IPS-20b (cell line): ENCODE measurements around the gene JPT1.
A peak's percentile ranks its signal among the peaks of the same experiment; 100 is the strongest.

Experiments used
- H3K27ac ChIP-seq: one replicate; pipeline ENCODE4 v1.5.1; 2013; ENCODE audit warnings: low read length
- H3K27me3 ChIP-seq: 2 replicates; pipeline ENCODE4 v1.6.1; 2013; ENCODE audit warnings: mild to moderate bottlenecking, low read length, inconsistent platforms; ENCODE audit not compliant: insufficient read depth
- H3K36me3 ChIP-seq: 2 replicates; pipeline ENCODE4 v1.6.1; 2013; ENCODE audit warnings: low read depth, mild to moderate bottlenecking, inconsistent platforms, low read length, moderate library complexity; ENCODE audit not compliant: insufficient read depth
- H3K4me1 ChIP-seq: 2 replicates; pipeline ENCODE4 v1.6.1; 2013; ENCODE audit warnings: mild to moderate bottlenecking, control low read depth, inconsistent platforms, low read length, moderate library complexity; ENCODE audit not compliant: insufficient read depth
- H3K4me3 ChIP-seq: 2 replicates; pipeline ENCODE4 v1.5.1; 2013; ENCODE audit warnings: mild to moderate bottlenecking, low read length, inconsistent platforms
- H3K9ac ChIP-seq: 2 replicates; pipeline ENCODE4 v1.6.1; 2013; ENCODE audit warnings: low read depth, mild to moderate bottlenecking, inconsistent platforms, low read length, moderate library complexity
- H3K9me3 ChIP-seq: 2 replicates; pipeline ENCODE4 v1.6.1; 2013; ENCODE audit warnings: mild to moderate bottlenecking, low read depth, low read length, inconsistent platforms; ENCODE audit not compliant: insufficient read depth

The JPT1 gene

GRCh38 chr17:75094871-75095399 is 59.4 kb downstream of the JPT1 start:
- Histone ChIP-seq H3K36me3 (no peaks in the 10 kb centered on the region), H3K27me3 (no peaks in the 10 kb centered on the region), H3K9me3 (no peaks in the 10 kb centered on the region), H3K4me1 (peaks cover 13% of the 10 kb centered on the region), H3K9ac (no peak overlapping the region), H3K4me3 (no peak overlapping the region), H3K27ac (no peak overlapping the region)

DNA sequence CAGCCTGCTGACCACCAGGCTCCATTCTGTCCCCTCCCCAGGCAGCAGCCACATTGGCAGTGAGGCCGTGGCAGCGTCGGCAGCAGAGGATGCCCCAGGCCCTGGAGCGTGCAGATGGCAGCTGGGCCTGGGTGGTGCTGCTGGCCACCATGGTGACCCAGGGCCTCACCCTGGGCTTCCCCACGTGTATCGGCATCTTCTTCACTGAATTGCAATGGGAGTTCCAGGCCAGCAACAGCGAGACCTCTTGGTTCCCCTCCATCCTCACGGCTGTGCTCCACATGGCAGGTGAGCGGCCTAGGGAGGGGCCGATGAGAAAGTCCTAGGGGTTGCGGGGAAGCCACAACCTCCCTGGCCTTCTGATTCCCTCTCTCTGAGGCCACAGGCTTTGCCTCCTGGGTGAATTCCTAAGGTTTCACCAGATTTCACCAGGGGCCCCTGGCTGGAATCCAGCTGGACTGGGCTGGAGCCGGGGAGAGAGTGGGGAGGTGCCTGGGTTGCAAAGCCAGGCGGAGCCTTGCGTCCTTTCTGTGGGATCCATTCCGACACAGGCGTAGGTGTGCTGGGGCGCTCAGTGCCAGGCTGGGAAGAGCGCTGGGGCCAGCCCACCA is 60.7 kb downstream of the JPT1 start:
- H3K4me1 ChIP-seq = peaks cover 19% of the 10 kb centered on the region
- no peaks in the 10 kb centered on the region for H3K9me3 ChIP-seq
- H3K27me3 ChIP-seq = no peaks in the 10 kb centered on the region
- H3K36me3 ChIP-seq = no peaks in the 10 kb centered on the region
- H3K27ac ChIP-seq = no peak overlapping the region
- no peak overlapping the region for H3K4me3 ChIP-seq
- no peak overlapping the region for H3K9ac ChIP-seq

- Histone ChIP-seq H3K9me3 (no peaks in the 10 kb centered on the region), H3K27ac (no peak overlapping the region), H3K4me1 (peaks cover 21% of the 10 kb centered on the region), H3K27me3 (no peaks in the 10 kb centered on the region), H3K4me3 (no peak overlapping the region), H3K36me3 (no peaks in the 10 kb centered on the region), H3K9ac (no peak overlapping the region)
Observed at GRCh38 chr17:75091855-75092327, 62.4 kb downstream of the JPT1 start.

- Histone ChIP-seq H3K27ac (no peak overlapping the region), H3K9ac (peak overlapping the region; percentile 56), H3K36me3 (no peaks in the 10 kb centered on the region), H3K9me3 (no peaks in the 10 kb centered on the region), H3K4me1 (peaks cover 23% of the 10 kb centered on the region), H3K27me3 (no peaks in the 10 kb centered on the region), H3K4me3 (no peak overlapping the region)
Observed at GRCh38 chr17:75090871-75091854, 63.1 kb downstream of the JPT1 start.

GRCh38 chr17:75088465-75089417 is 65.6 kb downstream of the JPT1 start:
- Histone ChIP-seq H3K4me1 (peaks cover 23% of the 10 kb centered on the region), H3K9ac (peak overlapping the region; percentile 86; the same call in 1 of the 2 replicates), H3K27me3 (no peaks in the 10 kb centered on the region), H3K27ac (peak overlapping the region; percentile 44), H3K9me3 (no peaks in the 10 kb centered on the region), H3K36me3 (no peaks in the 10 kb centered on the region), H3K4me3 (peak overlapping the region; percentile 77)

- no peaks in the 10 kb centered on the region for H3K36me3 ChIP-seq
- peak within 1 kb of the TSS; percentile 82 for H3K27ac ChIP-seq
- H3K27me3 ChIP-seq = no peaks in the 10 kb centered on the region
- peaks cover 23% of the 10 kb centered on the region for H3K4me1 ChIP-seq
- H3K9me3 ChIP-seq = no peaks in the 10 kb centered on the region
- H3K9ac ChIP-seq = peak within 1 kb of the TSS; percentile 86; the same call in 1 of the 2 replicates
- H3K4me3 ChIP-seq = peak within 1 kb of the TSS; percentile 77
Observed at GRCh38 chr17:75087558-75088453, 66.5 kb downstream of the JPT1 start, which contains the start of gene SLC16A5. SLC16A5 (plus strand) TSS chr17:75087954; CDS start chr17:75093637, 5,683 bp downstream.

- Histone ChIP-seq H3K9ac (peak overlapping the region; percentile 86; the same call in 1 of the 2 replicates), H3K4me1 (peaks cover 27% of the 10 kb centered on the region), H3K9me3 (no peaks in the 10 kb centered on the region), H3K4me3 (peak overlapping the region; percentile 77), H3K36me3 (no peaks in the 10 kb centered on the region), H3K27me3 (no peaks in the 10 kb centered on the region), H3K27ac (peak overlapping the region; percentile 82)
Observed at GRCh38 chr17:75087182-75087557, 67.1 kb downstream of the JPT1 start.

- peaks cover 23% of the 10 kb centered on the region for H3K4me1 ChIP-seq
- peak overlapping the region; percentile 86; the same call in 1 of the 2 replicates for H3K9ac ChIP-seq
- H3K9me3 ChIP-seq = no peaks in the 10 kb centered on the region
- H3K36me3 ChIP-seq = no peaks in the 10 kb centered on the region
- H3K27ac ChIP-seq = peak overlapping the region; percentile 82
- H3K4me3 ChIP-seq = peak overlapping the region; percentile 77; the same call in 1 of the 2 replicates
- H3K27me3 ChIP-seq = no peaks in the 10 kb centered on the region
Observed at GRCh38 chr17:75086496-75087181, 67.7 kb downstream of the JPT1 start.
